Activated CD4-positive, CD25-positive, alpha-beta regulatory T cell treated with anti-CD3 and anti-CD28 coated beads, Interleukin-2, amount 50 U/mL, for 24 hours (primary cell): ENCODE measurements around the gene TMEM175.

Experiments
- ATAC-seq, 2 donors: fragments of 150-1000 bp; cut with Tn5 transposase; one replicate each; pipeline ENCODE4 v1.10.0; 2021; ENCODE audit warnings: mild to moderate bottlenecking in 1 of 2, moderate library complexity in 1 of 2

Gene TMEM175

GRCh38 chr4:900073-900472 lies 32.2 kb upstream of the TMEM175 start:
- ATAC-seq: no peak

- no peak for ATAC-seq
Observed at GRCh38 chr4:900721-901120, 31.5 kb upstream of the TMEM175 start.

GRCh38 chr4:901192-901910 lies 30.9 kb upstream of the TMEM175 start:
- ATAC-seq: no peak

- ATAC-seq: no peak
Observed at GRCh38 chr4:903066-904046, 28.9 kb upstream of the TMEM175 start.

GRCh38 chr4:905485-906338 lies 26.5 kb upstream of the TMEM175 start:
- no peak for ATAC-seq

DNA sequence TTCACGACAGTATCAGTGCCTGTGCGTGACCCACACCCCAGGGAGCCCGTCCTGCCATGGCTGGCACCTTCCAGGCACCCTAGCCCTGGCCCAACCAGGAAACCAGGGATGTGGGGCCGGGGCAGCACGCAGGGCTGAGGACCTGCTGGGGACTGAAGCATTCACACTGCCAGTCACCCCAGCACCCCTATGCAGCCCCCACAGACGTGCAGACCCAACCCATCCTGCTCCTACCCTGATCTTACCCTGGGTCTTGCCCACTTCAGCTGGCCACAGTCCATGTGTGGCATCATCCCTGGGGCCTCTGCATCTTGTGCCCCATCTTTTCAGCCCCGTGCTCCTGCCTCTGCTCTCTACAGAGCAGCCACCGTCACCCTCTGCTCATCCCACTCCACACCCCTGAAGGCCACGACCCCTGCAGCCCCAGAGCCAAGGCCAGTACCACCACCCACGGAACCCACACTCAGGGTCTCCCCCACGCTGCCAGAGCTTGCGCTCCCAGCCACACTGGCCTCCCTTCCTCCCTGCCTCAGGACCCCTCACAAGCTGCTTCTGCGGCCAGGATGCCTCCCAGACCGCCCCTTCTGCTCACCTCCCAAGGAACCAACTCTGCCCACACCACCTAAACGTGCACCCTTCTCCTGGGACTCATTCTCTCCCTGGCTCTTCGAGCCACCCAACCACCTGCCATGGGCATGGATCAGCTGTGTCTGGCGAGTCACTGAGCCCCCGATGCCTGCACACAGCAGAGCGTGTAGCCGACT lies 25.7 kb upstream of the TMEM175 start:
- ATAC-seq: no peak

DNA sequence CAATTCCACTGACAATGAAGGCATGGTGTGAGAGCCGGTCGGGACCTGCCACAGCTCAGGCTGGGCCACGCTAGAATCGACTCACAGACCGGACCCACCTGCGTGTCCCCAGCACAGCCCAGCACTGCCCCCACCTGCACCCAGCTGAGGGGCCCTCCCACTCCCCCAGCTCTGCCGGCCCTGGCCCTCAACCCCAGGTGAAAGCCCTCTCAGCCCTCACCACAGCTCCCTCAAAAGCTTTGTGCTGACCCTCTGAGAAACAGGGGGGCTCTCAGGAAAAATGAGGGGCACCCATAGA lies 25.2 kb upstream of the TMEM175 start:
- no peak for ATAC-seq

DNA sequence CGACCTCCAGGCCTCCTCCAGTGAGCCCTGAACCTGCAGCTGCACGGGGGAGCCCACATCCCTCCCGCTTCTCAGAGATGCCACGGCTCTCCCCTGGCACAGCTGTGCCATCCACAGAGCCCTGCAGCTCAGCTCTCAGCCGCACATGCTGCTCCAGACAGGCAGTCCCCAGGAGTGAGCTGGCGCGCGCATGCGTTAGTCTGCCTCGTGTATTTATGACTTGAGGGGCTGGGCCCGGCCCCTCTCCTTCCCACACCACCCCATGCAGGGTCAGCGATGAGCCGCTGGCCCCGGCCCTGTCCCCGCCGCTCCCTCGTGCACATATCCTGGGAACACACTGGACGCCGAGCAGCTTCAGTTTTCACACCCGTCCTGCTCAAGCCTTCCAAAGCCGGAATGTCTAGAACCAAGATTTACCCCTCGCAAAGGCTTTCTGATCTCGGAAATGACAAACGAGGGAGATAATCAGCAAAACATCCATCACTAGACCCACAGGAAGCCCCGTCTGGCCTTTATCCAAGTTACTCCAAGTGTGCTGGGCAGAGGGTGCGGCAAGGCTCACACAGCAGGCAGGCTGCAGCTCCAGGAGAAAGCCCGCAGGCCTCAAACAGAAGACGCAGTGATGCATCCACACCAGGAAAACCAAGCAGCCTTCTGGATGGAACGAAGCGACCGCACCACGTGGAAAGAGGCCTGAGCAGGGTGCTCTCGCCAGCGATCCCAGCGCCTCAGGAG lies 24.4 kb upstream of the TMEM175 start:
- ATAC-seq: no peak

DNA sequence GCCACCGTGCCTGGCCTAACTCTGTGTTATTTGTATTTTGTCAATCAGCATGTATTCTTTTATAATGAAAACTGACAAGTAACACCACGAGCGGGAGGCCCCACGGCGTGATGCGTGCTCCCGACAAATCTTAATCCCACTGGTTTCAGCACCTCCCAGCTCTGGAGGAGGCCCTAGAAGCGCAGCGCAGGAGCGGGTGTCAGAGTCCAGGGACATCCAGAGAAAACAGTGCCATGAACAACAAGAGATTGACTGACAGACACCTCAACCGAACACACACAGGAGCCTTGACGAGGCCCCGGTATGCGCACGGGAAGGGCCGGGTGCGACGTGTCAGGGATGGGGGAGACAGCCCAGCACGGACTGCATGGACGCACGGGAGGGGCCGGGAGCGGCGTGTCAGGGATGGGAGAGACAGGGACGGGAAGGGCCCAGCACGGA lies 23.1 kb upstream of the TMEM175 start:
- no peak for ATAC-seq

DNA sequence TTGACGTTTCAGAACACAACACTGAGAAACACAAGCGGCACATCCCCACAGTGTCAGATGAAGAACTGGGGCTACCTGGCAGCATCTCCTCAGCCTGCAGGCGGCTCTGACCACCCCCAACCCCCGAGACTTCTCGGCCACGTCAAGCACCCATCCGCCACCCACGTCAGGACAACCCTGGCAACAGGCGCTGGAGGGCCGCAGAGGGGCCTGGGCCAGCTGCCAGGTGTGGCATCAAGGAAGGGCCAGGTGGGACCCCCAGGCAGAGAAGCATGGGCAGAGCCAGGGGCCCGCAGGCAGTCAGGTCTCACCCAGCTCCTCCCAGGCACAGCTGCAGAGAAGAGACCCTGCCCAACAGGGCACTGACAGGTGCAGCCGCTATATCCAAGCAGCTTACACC lies 22.4 kb upstream of the TMEM175 start:
- ATAC-seq: no peak

DNA sequence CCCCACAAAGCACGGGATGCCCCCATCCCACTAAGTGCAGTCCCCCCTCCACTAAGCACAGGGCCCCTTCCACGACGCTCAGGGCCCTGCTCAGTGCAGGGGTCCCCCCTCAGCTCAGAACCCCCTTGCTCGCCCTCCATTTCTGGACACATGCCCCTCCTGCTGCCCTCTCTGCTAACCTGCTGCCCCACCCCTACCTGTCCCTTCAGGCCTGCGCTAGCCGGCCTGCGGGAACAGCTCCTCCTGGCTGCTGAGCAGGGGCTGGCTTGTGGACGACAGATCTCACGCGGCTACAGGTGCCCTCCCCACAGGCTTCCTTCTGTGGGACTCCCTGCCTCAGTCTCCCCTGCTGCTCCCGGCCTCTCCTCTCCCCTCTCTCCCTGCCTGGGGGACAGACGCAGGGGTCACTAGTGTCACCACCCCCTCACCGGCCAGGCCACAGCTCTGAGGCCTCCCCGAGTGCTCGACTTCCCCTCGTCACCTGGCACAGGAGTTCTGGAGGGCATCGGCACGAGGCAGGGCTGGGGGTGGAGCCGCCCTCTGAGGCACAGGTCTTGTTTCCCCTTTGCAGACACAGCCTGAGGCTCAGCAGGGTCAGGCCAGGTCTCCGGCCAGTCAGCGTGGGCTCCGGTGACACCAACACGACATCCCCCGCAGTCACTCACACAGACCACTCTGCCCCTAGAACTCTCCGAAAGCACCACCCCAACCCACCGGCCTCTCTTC lies 21.7 kb upstream of the TMEM175 start:
- no peak for ATAC-seq

GRCh38 chr4:911221-911751 lies 21.0 kb upstream of the TMEM175 start:
- no peak for ATAC-seq

DNA sequence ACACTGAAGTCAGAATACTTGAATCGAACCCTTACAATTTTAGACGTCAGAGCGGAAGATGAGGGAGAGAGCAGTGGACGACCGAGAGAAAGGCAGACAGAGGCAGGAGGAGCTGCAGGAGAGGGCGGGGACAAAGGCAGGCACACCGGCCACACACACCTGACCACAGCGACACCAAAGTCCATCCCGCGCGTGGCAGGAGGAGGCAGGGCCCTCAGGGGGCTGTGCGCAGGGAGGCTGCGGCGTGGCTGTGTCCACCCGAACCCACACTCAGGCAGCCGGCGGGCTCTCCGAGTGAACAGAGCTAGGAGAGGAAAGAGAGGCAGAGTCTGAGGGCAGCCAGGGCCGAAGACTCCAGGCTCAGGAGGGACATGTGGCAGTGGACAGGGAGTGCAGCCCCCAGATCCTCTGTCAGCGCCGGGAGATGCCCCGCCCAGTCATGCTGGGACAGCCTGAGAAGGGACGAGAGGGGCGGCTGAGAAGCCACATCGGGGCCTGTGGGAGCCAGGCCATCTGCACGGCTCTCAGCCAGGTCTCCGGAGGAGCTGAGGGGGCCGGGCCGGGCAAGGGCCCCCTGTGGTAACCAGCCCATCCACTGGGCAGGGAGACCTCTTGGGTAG lies 20.3 kb upstream of the TMEM175 start:
- no peak for ATAC-seq

GRCh38 chr4:912548-913279 lies 19.5 kb upstream of the TMEM175 start:
- ATAC-seq: no peak

DNA sequence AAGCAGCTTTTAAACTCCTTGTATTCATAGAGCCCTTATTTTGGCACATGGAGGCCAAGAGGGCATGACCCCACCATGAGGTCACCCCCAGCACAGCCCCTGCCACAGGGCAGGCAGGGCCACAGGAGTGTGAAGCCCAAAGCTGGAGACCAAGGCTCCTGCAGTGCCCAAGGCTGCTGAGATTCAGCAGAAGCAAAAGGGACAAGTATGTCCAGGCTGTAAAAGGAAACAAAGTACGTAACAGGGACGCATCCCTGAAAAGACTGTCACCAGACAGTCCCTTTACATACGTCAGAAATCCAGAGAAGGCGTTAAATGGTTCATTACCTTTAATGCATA lies 19.0 kb upstream of the TMEM175 start:
- ATAC-seq: no peak

GRCh38 chr4:914531-914930 lies 17.7 kb upstream of the TMEM175 start:
- ATAC-seq: no peak

- ATAC-seq: no peak
Observed at GRCh38 chr4:915041-915474, 17.2 kb upstream of the TMEM175 start.

DNA sequence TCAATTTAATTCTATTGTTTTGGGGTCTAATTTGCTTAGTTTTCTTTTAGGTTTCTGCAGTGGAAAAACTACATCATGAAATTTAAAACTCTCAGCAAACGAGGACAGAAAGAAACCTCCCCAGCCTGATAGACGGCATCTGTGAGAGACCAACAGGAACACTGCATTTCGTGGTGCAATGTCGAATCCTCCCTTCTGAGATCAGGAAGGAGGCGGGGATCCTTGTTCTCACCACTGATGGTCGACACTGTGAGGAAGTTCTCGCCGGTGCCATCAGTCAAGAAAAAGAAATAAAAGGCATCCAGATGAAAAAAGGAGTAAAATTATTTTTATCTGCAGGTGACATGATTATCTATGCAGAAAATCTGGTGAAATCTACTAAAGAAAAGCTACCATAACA lies 16.7 kb upstream of the TMEM175 start:
- ATAC-seq: no peak

- no peak for ATAC-seq
Observed at GRCh38 chr4:917466-917865, 14.8 kb upstream of the TMEM175 start.

DNA sequence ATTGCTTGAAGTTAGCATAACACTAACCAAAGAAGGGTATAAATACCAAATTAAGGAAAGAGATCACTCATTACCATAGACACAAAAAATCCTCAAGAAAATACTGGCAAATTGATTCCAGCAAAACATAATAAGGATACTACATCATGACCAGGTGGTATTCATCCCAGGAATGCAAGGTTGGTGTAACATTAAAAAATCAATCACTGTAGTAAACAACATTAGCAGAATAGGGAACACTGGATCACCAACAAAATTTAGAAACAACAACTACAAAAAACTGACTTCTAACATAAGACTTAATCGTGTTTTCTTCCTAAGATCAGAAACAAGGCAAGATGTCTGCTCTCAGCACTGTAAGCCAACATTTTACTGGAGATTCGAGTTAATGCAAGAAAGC lies 14.3 kb upstream of the TMEM175 start:
- no peak for ATAC-seq
